Hepatocyte (in vitro differentiated cells): ENCODE results near the gene RASGRF2. TPM values are rescaled to one million over a fixed set of nuclear protein-coding genes. Genes with fewer than 3 reads are reported as not detected.

Source experiments
- DNase-seq: peaks from one replicate; pipeline ENCODE4 v3.0.0-alpha.2; 2016; ENCODE audit warnings: low spot score
- H2AFZ ChIP-seq: fragments of 200-600 bp; sonication (generic); 2 replicates; pipeline ENCODE4 v1.6.0; 2016; ENCODE audit warnings: antibody characterized with exemption, mild to moderate bottlenecking
- H3K27ac ChIP-seq: fragments of 200-600 bp; sonication (generic); 2 replicates; pipeline ENCODE4 v1.5.1; 2016; ENCODE audit warnings: mild to moderate bottlenecking
- H3K27me3 ChIP-seq: fragments of 200-600 bp; sonication (generic); 2 replicates; pipeline ENCODE4 v1.6.1; 2016
- H3K36me3 ChIP-seq: fragments of 200-600 bp; sonication (generic); replicated peaks from 2 replicates; pipeline ENCODE4 v1.5.1; 2016; ENCODE audit warnings: low read depth; ENCODE audit not compliant: insufficient read depth
- H3K4me1 ChIP-seq: fragments of 200-600 bp; sonication (generic); 2 replicates; pipeline ENCODE4 v1.5.1; 2016; ENCODE audit warnings: mild to moderate bottlenecking, moderate library complexity; ENCODE audit not compliant: insufficient read depth
- H3K4me2 ChIP-seq: fragments of 200-600 bp; sonication (generic); 2 replicates; pipeline ENCODE4 v1.6.0; 2016
- H3K4me3 ChIP-seq: fragments of 200-600 bp; sonication (generic); 2 replicates; pipeline ENCODE4 v1.5.1; 2016; ENCODE audit warnings: mild to moderate bottlenecking
- H3K79me2 ChIP-seq: fragments of 200-600 bp; sonication (generic); 2 replicates; pipeline ENCODE4 v1.6.0; 2017; ENCODE audit warnings: mild to moderate bottlenecking
- H3K9me2 ChIP-seq: fragments of 200-600 bp; sonication (generic); replicated peaks from 2 replicates; pipeline ENCODE4 v1.6.0; 2017; ENCODE audit warnings: mild to moderate bottlenecking; ENCODE audit not compliant: insufficient read depth
- H3K9me3 ChIP-seq: fragments of 200-600 bp; sonication (generic); 2 replicates; pipeline ENCODE4 v1.5.1; 2016; ENCODE audit warnings: low read depth, mild to moderate bottlenecking
- H4K20me1 ChIP-seq: fragments of 200-600 bp; sonication (generic); 2 replicates; pipeline ENCODE4 v1.6.0; 2016; ENCODE audit warnings: mild to moderate bottlenecking; ENCODE audit not compliant: insufficient read depth, poor library complexity, severe bottlenecking
- EZH2 ChIP-seq: fragments of 200-600 bp; sonication (generic); IDR thresholded peaks from 2 replicates; pipeline ENCODE4 v1.6.1; 2016; ENCODE audit warnings: antibody characterized with exemption, mild to moderate bottlenecking, borderline replicate concordance
- EZH2phosphoT487 ChIP-seq: fragments of 200-600 bp; sonication (generic); IDR thresholded peaks from one replicate; pipeline ENCODE4 v1.6.1; 2018; ENCODE audit warnings: antibody characterized with exemption, mild to moderate bottlenecking, low read depth, moderate library complexity; ENCODE audit not compliant: unreplicated experiment, severe bottlenecking
- WGBS: methylation state at CpG from one replicate; pipeline ENCODE4 v1.1.6; 2016; ENCODE audit warnings: low lambda C conversion rate; ENCODE audit errors: missing lambda C conversion rate; 5-methylcytosine and 5-hydroxymethylcytosine counted together
- polyA plus RNA-seq: library from polyadenylated mRNA; unstranded; fragments of >200 nt; fragmentation: Nextera tagmentation; extraction: Ambion mirVana; gene quantifications from 2 replicates; pipeline ENCODE4 v1.2.1, GENCODE V29; 2016
- total RNA-seq: library from RNA; depleted of rRNA; stranded (reverse); fragments of >200 nt; gene quantifications from 2 replicates; pipeline ENCODE4 v1.2.3, GENCODE V29; 2014
- TF ChIP-seq, protein P1 (sequence below): fragments of 200-600 bp; sonication (generic); IDR thresholded peaks from 2 replicates; pipeline ENCODE4 v1.5.1; 2016; ENCODE audit warnings: antibody characterized with exemption, mild to moderate bottlenecking; ENCODE audit not compliant: poor library complexity

The RASGRF2 gene
- total and polyA plus RNA-seq, 2 experiments from 2014 or later: 2.0 to 3.3 TPM

DNA sequence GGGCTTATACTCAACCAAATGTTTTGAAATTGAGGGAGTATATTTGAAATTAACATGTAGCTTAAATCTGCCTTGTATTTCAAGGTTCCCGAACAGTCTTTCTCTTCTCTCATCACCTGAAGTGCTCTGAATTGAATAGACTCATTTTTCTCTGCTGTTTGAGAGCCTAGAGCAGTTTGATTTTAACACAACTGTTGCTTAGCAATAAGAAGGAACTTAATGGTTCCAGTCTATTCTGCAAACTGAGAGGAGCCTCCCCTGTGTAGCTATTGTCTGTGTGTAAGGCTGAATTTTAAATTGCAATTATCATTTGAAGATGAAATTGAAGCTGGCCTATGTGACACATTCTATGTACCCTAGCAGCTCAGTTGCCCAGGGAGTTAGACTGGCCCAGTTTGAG, 185.9 kb downstream of the RASGRF2 start:
- H3K9me3 ChIP-seq: no peaks in the 10 kb centered on the region
- no peak overlapping the region for H3K4me2 ChIP-seq
- H3K4me3 ChIP-seq: no peak overlapping the region
- H4K20me1 ChIP-seq: no peaks in the 10 kb centered on the region
- no peaks in the 10 kb centered on the region for H3K36me3 ChIP-seq
- H3K27ac ChIP-seq: no peak overlapping the region
- no peaks in the 10 kb centered on the region for H3K27me3 ChIP-seq
- H3K9me2 ChIP-seq: no peaks in the 10 kb centered on the region
- WGBS: 92% methylated on average over 1 of the region's 1 CpG
- peaks cover 4% of the 10 kb centered on the region for H3K4me1 ChIP-seq
- no peak for DNase-seq
- H2AFZ ChIP-seq: no peak overlapping the region
- TF ChIP-seq EZH2 (no peak), EZH2phosphoT487 (no peak)
- TF ChIP-seq, protein P1, sequence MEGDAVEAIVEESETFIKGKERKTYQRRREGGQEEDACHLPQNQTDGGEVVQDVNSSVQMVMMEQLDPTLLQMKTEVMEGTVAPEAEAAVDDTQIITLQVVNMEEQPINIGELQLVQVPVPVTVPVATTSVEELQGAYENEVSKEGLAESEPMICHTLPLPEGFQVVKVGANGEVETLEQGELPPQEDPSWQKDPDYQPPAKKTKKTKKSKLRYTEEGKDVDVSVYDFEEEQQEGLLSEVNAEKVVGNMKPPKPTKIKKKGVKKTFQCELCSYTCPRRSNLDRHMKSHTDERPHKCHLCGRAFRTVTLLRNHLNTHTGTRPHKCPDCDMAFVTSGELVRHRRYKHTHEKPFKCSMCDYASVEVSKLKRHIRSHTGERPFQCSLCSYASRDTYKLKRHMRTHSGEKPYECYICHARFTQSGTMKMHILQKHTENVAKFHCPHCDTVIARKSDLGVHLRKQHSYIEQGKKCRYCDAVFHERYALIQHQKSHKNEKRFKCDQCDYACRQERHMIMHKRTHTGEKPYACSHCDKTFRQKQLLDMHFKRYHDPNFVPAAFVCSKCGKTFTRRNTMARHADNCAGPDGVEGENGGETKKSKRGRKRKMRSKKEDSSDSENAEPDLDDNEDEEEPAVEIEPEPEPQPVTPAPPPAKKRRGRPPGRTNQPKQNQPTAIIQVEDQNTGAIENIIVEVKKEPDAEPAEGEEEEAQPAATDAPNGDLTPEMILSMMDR: no peak
- H3K79me2 ChIP-seq: no peaks in the 10 kb centered on the region

DNA sequence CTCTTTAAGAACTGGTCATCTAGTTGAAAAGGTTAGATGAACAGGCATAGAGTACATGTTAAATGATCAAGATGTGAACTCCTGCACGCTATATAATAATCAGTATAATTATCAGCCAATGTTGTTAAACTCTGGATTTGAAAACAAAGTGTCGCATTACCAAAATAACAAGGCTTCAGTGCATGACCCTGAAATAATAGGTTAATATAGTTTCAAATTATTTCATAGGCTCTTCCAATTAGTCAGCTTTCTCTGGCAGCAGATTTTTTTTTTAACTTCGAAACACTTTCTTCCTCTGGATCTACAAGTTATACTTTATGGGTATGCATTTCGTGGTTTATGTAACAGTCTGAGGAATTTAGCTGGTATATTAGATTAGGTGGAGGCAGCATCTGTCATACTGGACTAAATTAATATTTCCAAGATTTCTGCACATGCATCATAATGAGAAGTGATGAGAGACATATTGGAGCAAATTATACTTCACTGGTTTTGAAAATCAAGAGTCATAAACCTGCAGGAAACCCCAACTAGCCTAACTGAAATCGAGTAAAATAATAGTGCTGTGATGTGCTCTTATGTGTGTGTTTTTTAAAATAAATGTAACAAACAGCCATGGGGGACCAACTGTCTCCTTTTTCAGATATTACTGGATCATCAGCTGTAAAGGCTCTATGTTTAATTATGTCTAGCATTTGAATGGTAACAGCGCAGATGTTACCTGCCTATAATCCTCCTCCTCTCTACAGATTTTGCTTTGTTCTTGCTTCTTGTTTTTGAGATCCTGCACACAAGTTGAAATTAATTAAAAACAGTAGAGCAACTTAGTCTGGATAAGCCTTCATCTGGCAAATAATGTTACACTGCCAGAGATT, 187.1 kb downstream of the RASGRF2 start:
- no peak overlapping the region for H2AFZ ChIP-seq
- H3K9me2 ChIP-seq: no peaks in the 10 kb centered on the region
- no peaks in the 10 kb centered on the region for H3K4me1 ChIP-seq
- no peaks in the 10 kb centered on the region for H4K20me1 ChIP-seq
- 76% methylated on average over 6 of the region's 6 CpGs for WGBS
- H3K36me3 ChIP-seq: no peaks in the 10 kb centered on the region
- H3K4me3 ChIP-seq: no peak overlapping the region
- H3K79me2 ChIP-seq: no peaks in the 10 kb centered on the region
- DNase-seq: no peak
- no peak overlapping the region for H3K27ac ChIP-seq
- TF ChIP-seq EZH2phosphoT487 (no peak), EZH2 (no peak)
- TF ChIP-seq, protein P1: no peak
- no peak overlapping the region for H3K4me2 ChIP-seq
- H3K27me3 ChIP-seq: no peaks in the 10 kb centered on the region
- H3K9me3 ChIP-seq: no peaks in the 10 kb centered on the region

DNA sequence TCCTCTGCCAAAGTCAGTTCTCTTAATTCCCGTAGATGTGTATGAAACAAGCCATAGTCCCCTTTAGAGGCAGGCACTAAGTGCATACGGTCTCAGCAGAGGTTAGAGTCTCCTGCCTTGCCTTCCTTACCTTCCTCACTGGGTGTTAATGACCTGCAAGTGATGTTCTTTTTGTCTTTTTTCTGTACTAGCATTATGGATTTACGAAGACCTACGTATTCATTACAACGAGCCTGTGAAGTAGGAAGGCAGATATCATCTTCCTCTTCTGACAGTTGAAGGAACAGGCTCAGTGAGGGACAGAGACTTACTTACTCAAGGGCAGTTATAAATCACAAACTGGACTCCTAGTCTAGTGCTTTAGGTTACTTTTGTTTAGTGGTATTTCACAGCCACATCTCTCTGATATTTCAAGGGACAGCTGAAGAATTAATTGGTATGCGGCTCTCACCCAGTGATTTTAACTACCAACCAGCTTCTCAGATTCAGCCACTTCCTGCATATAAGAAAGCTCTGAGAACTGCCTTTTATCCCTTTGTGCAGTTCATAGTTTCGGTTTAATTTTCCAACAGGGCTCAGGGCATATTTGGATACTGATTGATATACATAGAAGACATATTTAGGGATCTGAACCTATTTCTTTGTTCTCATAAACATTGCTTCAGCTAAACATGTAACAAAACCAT, 187.9 kb downstream of the RASGRF2 start:
- Histone ChIP-seq H2AFZ (no peak overlapping the region), H3K27me3 (no peaks in the 10 kb centered on the region), H3K79me2 (no peaks in the 10 kb centered on the region), H3K9me2 (no peaks in the 10 kb centered on the region), H3K9me3 (no peaks in the 10 kb centered on the region), H3K36me3 (no peaks in the 10 kb centered on the region), H4K20me1 (no peaks in the 10 kb centered on the region), H3K27ac (no peak overlapping the region), H3K4me2 (no peak overlapping the region), H3K4me1 (no peaks in the 10 kb centered on the region), H3K4me3 (no peak overlapping the region)
- WGBS: 47% methylated on average over 7 of the region's 7 CpGs
- TF ChIP-seq EZH2phosphoT487 (no peak), EZH2 (no peak)
- TF ChIP-seq, protein P1: no peak
- DNase-seq: no peak
